H1 (cell line): ENCODE results near the gene CXCL17. TPM values are rescaled to one million over a fixed set of nuclear protein-coding genes. Genes with fewer than 3 reads are reported as not detected.
"Not testable (repeated sequence)": the region's sequence is repeated elsewhere in the genome, so short reads cannot be mapped to it uniquely, and the experiment has no call there.

ENCODE experiments used
- CTCF ChIA-PET: fragments of 300-600 bp; sonication (Branson Sonifier 250); formaldehyde crosslinking; loops from one replicate; lab custom pipeline; 2021; ENCODE audit not compliant: partially characterized antibody; lab: Charles Lee
- POLR2A ChIA-PET: fragments of 300-600 bp; sonication (Branson Sonifier 250); formaldehyde crosslinking; loops from one replicate; lab custom pipeline; 2021; ENCODE audit warnings: inconsistent platforms; ENCODE audit not compliant: partially characterized antibody; lab: Charles Lee
- DNase-seq, 2 experiments: peaks; one replicate each; pipeline versions ENCODE4 v3.0.0 to v3.0.0-alpha.2; 2010 to 2022; ENCODE audit warnings: low spot score in 2 of 2, low read depth in 1 of 2, mixed read lengths in 1 of 2
- FAIRE-seq: peaks from 2 replicates; lab custom pipeline; 2011; peaks lifted over from hg19 to GRCh38; lab: Jason Lieb, UNC
- H2AFZ ChIP-seq: 2 replicates; pipeline ENCODE4 v1.8.1; 2012; ENCODE audit warnings: low read length, inconsistent platforms
- H2AK5ac ChIP-seq: 2 replicates; pipeline ENCODE4 v1.6.1; 2013; ENCODE audit warnings: low read depth, low read length
- H2BK120ac ChIP-seq: replicated peaks from 2 replicates; pipeline ENCODE3; 2013; ENCODE audit warnings: low read depth, low read length, inconsistent platforms
- H2BK12ac ChIP-seq: 2 replicates; pipeline ENCODE4 v1.6.1; 2013; ENCODE audit warnings: low read depth, low read length
- H2BK15ac ChIP-seq: 2 replicates; pipeline ENCODE4 v1.6.1; 2013; ENCODE audit warnings: low read length
- H2BK20ac ChIP-seq: 2 replicates; pipeline ENCODE4 v1.6.1; 2013; ENCODE audit warnings: low read length
- H2BK5ac ChIP-seq: 2 replicates; pipeline ENCODE4 v1.6.1; 2013; ENCODE audit warnings: low read depth, low read length
- H3K14ac ChIP-seq: 2 replicates; pipeline ENCODE4 v1.6.1; 2013; ENCODE audit warnings: inconsistent platforms; ENCODE audit not compliant: insufficient read length
- H3K18ac ChIP-seq: 2 replicates; pipeline ENCODE4 v1.6.1; 2013; ENCODE audit warnings: low read length; ENCODE audit errors: extremely low read depth
- H3K23ac ChIP-seq: 2 replicates; pipeline ENCODE4 v1.6.1; 2013; ENCODE audit warnings: inconsistent platforms; ENCODE audit not compliant: insufficient read length
- H3K23me2 ChIP-seq: 2 replicates; pipeline ENCODE4 v1.6.1; 2013; ENCODE audit warnings: low read depth, low read length
- H3K27ac ChIP-seq: 2 replicates; pipeline ENCODE4 v1.6.1; 2011; ENCODE audit warnings: low read depth, low read length, inconsistent platforms
- H3K27me3 ChIP-seq, 4 experiments: replicated peaks in 1 of 4; 1 replicate in 1 of 4; 2 replicates in 3 of 4; pipeline versions ENCODE4 v1.6.1 to v1.8.1; 2011 to 2013; ENCODE audit warnings: low read length in 3 of 4, mild to moderate bottlenecking in 3 of 4, inconsistent platforms in 2 of 4, mixed read lengths in 2 of 4, moderate library complexity in 1 of 4; ENCODE audit not compliant: control insufficient read depth in 3 of 4, insufficient read depth in 3 of 4; ENCODE audit errors: extremely low read depth in 1 of 4
- H3K36me3 ChIP-seq, 4 experiments: 2 replicates each; pipeline versions ENCODE4 v1.6.1 to v1.8.1; 2011 to 2013; ENCODE audit warnings: mild to moderate bottlenecking in 4 of 4, low read length in 3 of 4, moderate library complexity in 2 of 4, control low read depth in 1 of 4, inconsistent platforms in 1 of 4; ENCODE audit not compliant: insufficient read depth in 4 of 4, control insufficient read depth in 2 of 4
- H3K4ac ChIP-seq: replicated peaks from 2 replicates; pipeline ENCODE3; 2013; ENCODE audit warnings: low read length, low read depth, mixed read lengths, inconsistent platforms; ENCODE audit not compliant: insufficient read length
- H3K4me1 ChIP-seq, 4 experiments: replicated peaks in 1 of 4; 1 replicate in 1 of 4; 2 replicates in 3 of 4; pipeline versions ENCODE4 v1.6.1 to v1.8.1; 2011 to 2013; ENCODE audit warnings: low read length in 3 of 4, inconsistent platforms in 2 of 4, mixed read lengths in 1 of 4; ENCODE audit not compliant: insufficient read depth in 4 of 4, control insufficient read depth in 3 of 4
- H3K4me2 ChIP-seq, 2 experiments: 2 replicates each; pipeline versions ENCODE4 v1.6.1 to v1.8.1; 2011 to 2013; ENCODE audit warnings: low read depth in 2 of 2, low read length in 2 of 2, control low read depth in 1 of 2, inconsistent platforms in 1 of 2, mild to moderate bottlenecking in 1 of 2; ENCODE audit not compliant: insufficient read depth in 1 of 2
- H3K4me3 ChIP-seq, 4 experiments: fragments of 200-600, 300-600 bp in 1 of 4; sonication (generic), shearing (Covaris generic), sonication (Bioruptor Twin) in 1 of 4; 2 replicates each; pipeline versions ENCODE4 v1.5.1 to v1.8.1; 2011 to 2016; ENCODE audit warnings: low read length in 4 of 4, low read depth in 3 of 4, control low read depth in 2 of 4, inconsistent platforms in 2 of 4, mild to moderate bottlenecking in 2 of 4, mixed read lengths in 1 of 4, moderate library complexity in 1 of 4; ENCODE audit not compliant: insufficient read depth in 2 of 4; ENCODE audit errors: extremely low read depth in 1 of 4
- H3K56ac ChIP-seq: replicated peaks from 2 replicates; pipeline ENCODE3; 2013; ENCODE audit warnings: low read depth, mild to moderate bottlenecking, mixed read lengths, low read length, inconsistent platforms; ENCODE audit not compliant: insufficient read length
- H3K79me1 ChIP-seq: 2 replicates; pipeline ENCODE4 v1.6.1; 2013; ENCODE audit warnings: low read depth, low read length, control low read depth
- H3K79me2 ChIP-seq, 2 experiments: 2 replicates each; pipeline versions ENCODE4 v1.6.1 to v1.8.1; 2012 to 2013; ENCODE audit warnings: low read length in 2 of 2, mild to moderate bottlenecking in 2 of 2, inconsistent platforms in 1 of 2; ENCODE audit not compliant: insufficient read depth in 2 of 2, control insufficient read depth in 1 of 2
- H3K9ac ChIP-seq, 4 experiments: replicated peaks in 1 of 4; 1 replicate in 1 of 4; 2 replicates in 3 of 4; pipeline versions ENCODE4 v1.6.1 to v1.8.1; 2011 to 2013; ENCODE audit warnings: low read depth in 3 of 4, low read length in 3 of 4, control low read depth in 2 of 4, mild to moderate bottlenecking in 2 of 4, moderate library complexity in 2 of 4, inconsistent platforms in 1 of 4; ENCODE audit errors: extremely low read depth in 1 of 4
- H3K9me3 ChIP-seq, 2 experiments: 2 replicates each; pipeline versions ENCODE4 v1.6.1 to v1.8.1; 2012 to 2013; ENCODE audit warnings: mild to moderate bottlenecking in 2 of 2, moderate library complexity in 2 of 2, control low read depth in 1 of 2, inconsistent platforms in 1 of 2, low read depth in 1 of 2, low read length in 1 of 2, mixed read lengths in 1 of 2; ENCODE audit not compliant: insufficient read depth in 2 of 2
- H4K20me1 ChIP-seq, 2 experiments: replicated peaks in 1 of 2; 2 replicates each; pipeline versions ENCODE3 to v1.8.1; 2011 to 2013; ENCODE audit warnings: inconsistent platforms in 2 of 2, low read length in 2 of 2, mild to moderate bottlenecking in 1 of 2; ENCODE audit not compliant: insufficient read depth in 2 of 2, control insufficient read depth in 1 of 2
- H4K5ac ChIP-seq: 2 replicates; pipeline ENCODE4 v1.6.1; 2013; ENCODE audit warnings: low read length, low read depth, mixed read lengths, inconsistent platforms; ENCODE audit not compliant: insufficient read length
- H4K8ac ChIP-seq: 2 replicates; pipeline ENCODE4 v1.8.0; 2013; ENCODE audit warnings: mild to moderate bottlenecking, moderate library complexity, low read length, inconsistent platforms; ENCODE audit not compliant: insufficient read depth; ENCODE audit errors: extremely low read depth
- H4K91ac ChIP-seq: replicated peaks from 2 replicates; pipeline ENCODE3; 2013; ENCODE audit warnings: low read length, mixed read lengths, inconsistent platforms; ENCODE audit not compliant: insufficient read length
- WGBS, 2 experiments: shearing (Covaris generic) in 1 of 2; methylation state at CpG; one replicate each; pipeline versions ENCODE4 v1.1.6 to v1.1.7; 2013 to 2015; ENCODE audit warnings: low lambda C conversion rate in 2 of 2, mixed read lengths in 2 of 2, inconsistent platforms in 1 of 2, low coverage in 1 of 2, missing lambda C conversion rate in 1 of 2; ENCODE audit not compliant: insufficient replicate concordance in 2 of 2, insufficient coverage in 1 of 2, insufficient read length in 1 of 2; ENCODE audit errors: extremely low coverage in 1 of 2, missing lambda C conversion rate in 1 of 2; 5-methylcytosine and 5-hydroxymethylcytosine counted together
- polyA plus RNA-seq, 7 experiments: library from polyadenylated mRNA; depleted of rRNA in 3 of 7; stranded (reverse) in 5 of 7; unstranded in 2 of 7; fragments of >200 nt in 5 of 7; fragments of 200-250 nt in 2 of 7; gene quantifications; 1 replicate in 5 of 7; 2 replicates in 1 of 7; 4 replicates in 1 of 7; pipeline versions ENCODE4 v1.2.1 to v1.2.3, GENCODE V29; 2011 to 2013; ENCODE audit warnings: missing spikeins in 2 of 7, mixed read lengths in 2 of 7
- total RNA-seq: library from RNA; stranded (reverse); fragmentation: NEBNext Ultra II Directional; extraction: Animal tissue kit (Norgen Biotek cat#: 25700); gene quantifications from 2 replicates; pipeline ENCODE4 v1.2.1, GENCODE V29; 2021

Gene CXCL17
- total and polyA plus RNA-seq, 2 of the 8 experiments (the other 6 are each of a cell fraction or from before 2014, with no cell fraction given), result not detected

GRCh38 chr19:42448306-42448705, 5.6 kb upstream of the CXCL17 start:
- not testable (repeated sequence) for DNase-seq, H3K4me2 ChIP-seq, H2AFZ ChIP-seq, H2BK20ac ChIP-seq, H3K14ac ChIP-seq, H3K23ac ChIP-seq, H4K91ac ChIP-seq, H3K79me2 ChIP-seq, H3K4ac ChIP-seq, H3K23me2 ChIP-seq, H3K9me3 ChIP-seq, H2BK5ac ChIP-seq, H4K5ac ChIP-seq, H2BK15ac ChIP-seq, H3K27me3 ChIP-seq, FAIRE-seq, H2AK5ac ChIP-seq, H4K20me1 ChIP-seq, H3K56ac ChIP-seq, H3K9ac ChIP-seq, H3K27ac ChIP-seq, H3K4me3 ChIP-seq, H3K79me1 ChIP-seq, H4K8ac ChIP-seq, H3K18ac ChIP-seq, H2BK12ac ChIP-seq, H3K36me3 ChIP-seq, H2BK120ac ChIP-seq
- 70% methylated on average over 5 of the region's 5 CpGs; no CpG with 5 or more reads in 1 of the 2 experiments for WGBS, 2 experiments
- POLR2A ChIA-PET, result interaction anchor here (0.8 kb wide), 1 partner anchor 81 kb away, joined by 3 read pairs; no protein-coding TSS in a partner anchor
- peaks cover 0 to 13% (median 5%) of the 10 kb centered on the region in 4 experiments; a peak in 4 of 7 replicates for H3K4me1 ChIP-seq
- CTCF ChIA-PET, result interaction anchor here (0.9 to 6.6 kb wide), 7 partner anchors 10 to 115 kb away, joined by 3 to 182 read pairs (median 22); partner anchors contain the start of gene CEACAM1
